Astrocyte of the cerebellum (primary cell): ENCODE data around the gene SIRT5.

Source experiments
- DNase-seq: peaks from one replicate; pipeline ENCODE4 v3.0.0-alpha.2; 2011; ENCODE audit warnings: low read depth
- H3K4me3 ChIP-seq: 2 replicates; pipeline ENCODE4 v1.5.1; 2011; ENCODE audit warnings: mild to moderate bottlenecking, low read depth, low read length, moderate library complexity
- CTCF ChIP-seq: IDR thresholded peaks from 2 replicates; pipeline ENCODE4 v1.5.1; 2012; ENCODE audit warnings: low read length, low read depth, moderate library complexity, mild to moderate bottlenecking; ENCODE audit errors: missing control alignments
- in situ Hi-C: cut with HindIII; loops from 2 replicates; pipeline ENCODE4 v1.10.0; 2017; ENCODE audit warnings: low sequenced_read_pairs

Gene SIRT5

GRCh38 chr6:13566500-13566899, 7.9 kb upstream of the SIRT5 start:
- DNase-seq, result no peak
- in situ Hi-C loops, result no loop called here
- no peak for TF ChIP-seq CTCF
- H3K4me3 ChIP-seq, result no peak overlapping the region

GRCh38 chr6:13568970-13569369, 5.4 kb upstream of the SIRT5 start:
- TF ChIP-seq CTCF, result no peak

GRCh38 chr6:13572240-13572639, 2.2 kb upstream of the SIRT5 start:
- TF ChIP-seq CTCF, result no peak
- in situ Hi-C loops, result no loop called here
- DNase-seq, result no peak
- no peak overlapping the region for H3K4me3 ChIP-seq

More at GRCh38 chr6:13568970-13569369, 5.4 kb upstream of the SIRT5 start:
- in situ Hi-C loops, result no loop called here
- H3K4me3 ChIP-seq, result no peak overlapping the region
- no peak for DNase-seq

- TF ChIP-seq CTCF, result no peak
- H3K4me3 ChIP-seq, result peak overlapping the region; percentile 85
- in situ Hi-C loops, result no loop called here
- no peak for DNase-seq
Observed at GRCh38 chr6:13572951-13573654, 1.3 kb upstream of the SIRT5 start.

GRCh38 chr6:13573669-13574110, 711 bp upstream of the SIRT5 start:
- no peak for DNase-seq
- peak overlapping the region; percentile 85 for H3K4me3 ChIP-seq
- in situ Hi-C loops, result no loop called here
- TF ChIP-seq CTCF, result no peak

- H3K4me3 ChIP-seq, result peak overlapping the region; percentile 85
- TF ChIP-seq CTCF, result peak; percentile 50
- peak; percentile 70 for DNase-seq
- in situ Hi-C loops, result no loop called here
Observed at GRCh38 chr6:13574149-13574570, 241 bp upstream of the SIRT5 start.
